Measurements from ENCODE around the gene STYK1.

- TF ChIP-seq EZH2 (IDR thresholded peaks at IDR 0.05): no peak
- no peak for TF ChIP-seq POLR2AphosphoS5 (IDR thresholded peaks at IDR 0.05; ENCODE audit: borderline replicate concordance, low read depth, low read length)
- no peak for TF ChIP-seq FOXP2 (optimal IDR thresholded peaks at IDR 0.05; ENCODE audit: control extremely low read depth, extremely low read length, insufficient read depth)
These were observed at the start of gene STYK1 for GRCh38 chr12:10673659-10674384.
